ENCODE data around the gene KANSL1. TPM values are rescaled to one million over a fixed set of nuclear protein-coding genes. Genes with fewer than 3 reads are reported as not detected.

KANSL1 gene
- total RNA-seq, 3 donors from 2014 or later = 59.5 to 142 (median 111) TPM

- no peak for DNase-seq (ENCODE audit: low spot score in 2 of 2)
- H3K9me3 ChIP-seq = no peaks in the 10 kb centered on the region
- intact Hi-C loops (cut with DNase I; ENCODE audit: low total_unique reads) = no loop called here
- H3K4me3 ChIP-seq = no peak overlapping the region
- no peaks in the 10 kb centered on the region for H3K27me3 ChIP-seq
- H3K36me3 ChIP-seq = peaks cover 5% of the 10 kb centered on the region
- peaks cover 0 to 8% of the 10 kb centered on the region in 2 donors for H3K4me1 ChIP-seq
- TF ChIP-seq POLR2AphosphoS5 (IDR thresholded peaks at IDR 0.05) = no peak
- no peak for TF ChIP-seq CTCF (IDR thresholded peaks at IDR 0.05)
- TF ChIP-seq POLR2A (IDR thresholded peaks at IDR 0.05) = no peak
- peak overlapping the region; percentile 17 to 75 for H3K27ac ChIP-seq
Measured at GRCh38 chr17:46043606-46044005, 149.6 kb downstream of the KANSL1 start.

- H3K4me3 ChIP-seq = no peak overlapping the region
- intact Hi-C loops (cut with DNase I; ENCODE audit: low total_unique reads) = no loop called here
- H3K4me1 ChIP-seq = peaks cover 0 to 8% of the 10 kb centered on the region in 2 donors
- H3K27ac ChIP-seq = no peak overlapping the region
- H3K9me3 ChIP-seq = no peaks in the 10 kb centered on the region
- TF ChIP-seq POLR2AphosphoS5 (IDR thresholded peaks at IDR 0.05) (no peak), CTCF (IDR thresholded peaks at IDR 0.05) (no peak), POLR2A (IDR thresholded peaks at IDR 0.05) (no peak)
- H3K36me3 ChIP-seq = peaks cover 5% of the 10 kb centered on the region
- no peaks in the 10 kb centered on the region for H3K27me3 ChIP-seq
- DNase-seq (ENCODE audit: low spot score in 2 of 2) = no peak
Measured at GRCh38 chr17:46042925-46043324, 150.3 kb downstream of the KANSL1 start.

- Histone ChIP-seq H3K36me3 (peaks cover 5% of the 10 kb centered on the region), H3K4me1 (peaks cover 0 to 8% of the 10 kb centered on the region in 2 donors), H3K27me3 (no peaks in the 10 kb centered on the region), H3K4me3 (no peak overlapping the region), H3K27ac (no peak overlapping the region), H3K9me3 (no peaks in the 10 kb centered on the region)
- intact Hi-C loops (cut with DNase I; ENCODE audit: low total_unique reads) = no loop called here
- no peak for DNase-seq (ENCODE audit: low spot score in 2 of 2)
- TF ChIP-seq CTCF (IDR thresholded peaks at IDR 0.05) (no peak), POLR2A (IDR thresholded peaks at IDR 0.05) (no peak), POLR2AphosphoS5 (IDR thresholded peaks at IDR 0.05) (no peak)
Measured at GRCh38 chr17:46042246-46042645, 151.0 kb downstream of the KANSL1 start.

GRCh38 chr17:46039592-46040186 is 153.5 kb downstream of the KANSL1 start:
- Histone ChIP-seq H3K36me3 (peaks cover 14% of the 10 kb centered on the region), H3K4me1 (peaks cover 0 to 8% of the 10 kb centered on the region in 2 donors), H3K9me3 (no peaks in the 10 kb centered on the region), H3K27ac (no peak overlapping the region), H3K27me3 (no peaks in the 10 kb centered on the region), H3K4me3 (no peak overlapping the region)
- intact Hi-C loops (cut with DNase I; ENCODE audit: low total_unique reads) = no loop called here
- TF ChIP-seq POLR2A (IDR thresholded peaks at IDR 0.05) = no peak
- TF ChIP-seq CTCF (IDR thresholded peaks at IDR 0.05) = no peak
- no peak for DNase-seq (ENCODE audit: low spot score in 2 of 2)

GRCh38 chr17:46038937-46039336 is 154.3 kb downstream of the KANSL1 start:
- TF ChIP-seq CTCF (IDR thresholded peaks at IDR 0.05) = no peak
- TF ChIP-seq POLR2AphosphoS5 (IDR thresholded peaks at IDR 0.05) = no peak
- no peak for TF ChIP-seq POLR2A (IDR thresholded peaks at IDR 0.05)
- intact Hi-C loops (cut with DNase I; ENCODE audit: low total_unique reads) = no loop called here
- H3K4me3 ChIP-seq = no peak overlapping the region
- H3K27ac ChIP-seq = no peak overlapping the region
- H3K9me3 ChIP-seq = no peaks in the 10 kb centered on the region
- peaks cover 14% of the 10 kb centered on the region for H3K36me3 ChIP-seq
- DNase-seq (ENCODE audit: low spot score in 2 of 2) = no peak
- H3K4me1 ChIP-seq = peaks cover 0 to 4% of the 10 kb centered on the region in 2 donors
- no peaks in the 10 kb centered on the region for H3K27me3 ChIP-seq
